HEK293 (cell line): Measurements from ENCODE around the gene CENPC.

Experiments used
- CTCF ChIA-PET: fragments of 350-600 bp; formaldehyde crosslinking; extraction: SDS; loops from one replicate; lab custom pipeline; 2021; ENCODE audit warnings: antibody characterized with exemption; lab: Yijun Ruan, JAX
- POLR2A ChIA-PET: fragments of 300-600 bp; formaldehyde crosslinking; extraction: SDS; loops from one replicate; lab custom pipeline; 2020; ENCODE audit warnings: antibody characterized with exemption, inconsistent platforms; lab: Yijun Ruan, JAX
- H3K27ac ChIP-seq: fragments of 200-500 bp; sonication (Bioruptor generic); 2 replicates; pipeline ENCODE4 v1.5.1; 2014; ENCODE audit warnings: low read depth, low read length, control low read depth, inconsistent platforms; ENCODE audit errors: extremely low read depth
- H3K36me3 ChIP-seq, 2 experiments: fragments of 200-500 bp in 1 of 2; sonication (Bioruptor generic) in 1 of 2; 1 replicate in 1 of 2; 2 replicates in 1 of 2; pipeline ENCODE4 v1.5.1; 2014 to 2017; ENCODE audit warnings: inconsistent platforms in 2 of 2, low read length in 2 of 2; ENCODE audit not compliant: control insufficient read depth in 2 of 2, insufficient read depth in 1 of 2
- H3K4me1 ChIP-seq: fragments of 200-500 bp; sonication (Bioruptor generic); 2 replicates; pipeline ENCODE4 v1.5.1; 2014; ENCODE audit warnings: mild to moderate bottlenecking, low read length, inconsistent platforms; ENCODE audit not compliant: control insufficient read depth, insufficient read depth
- H3K4me3 ChIP-seq: 2 replicates; pipeline ENCODE4 v1.5.1; 2011; ENCODE audit warnings: low read depth, mild to moderate bottlenecking, control low read depth, low read length, moderate library complexity
- H3K9me3 ChIP-seq: fragments of 200-500 bp; sonication (Bioruptor generic); 2 replicates; pipeline ENCODE4 v1.5.1; 2014; ENCODE audit warnings: low read depth, low read length, inconsistent platforms; ENCODE audit not compliant: control insufficient read depth, insufficient read depth
- KLF10 ChIP-seq: fragments of 450-650 bp; IDR thresholded peaks from 2 replicates; pipeline ENCODE4 v1.5.1; 2018; ENCODE audit warnings: missing biosample characterization, mild to moderate bottlenecking, missing genetic modification characterization
- KLF7 ChIP-seq: fragments of 450-650 bp; formaldehyde crosslinking; IDR thresholded peaks from 2 replicates; pipeline ENCODE4 v1.5.1; 2016; ENCODE audit warnings: missing biosample characterization, missing genetic modification characterization, borderline replicate concordance
- MZF1 ChIP-seq: fragments of 450-650 bp; formaldehyde crosslinking; IDR thresholded peaks from 2 replicates; pipeline ENCODE4 v1.5.1; 2017; ENCODE audit warnings: missing biosample characterization, missing genetic modification characterization, borderline replicate concordance
- TRIM28 ChIP-seq: IDR thresholded peaks from 2 replicates; pipeline ENCODE4 v1.6.1; 2011; ENCODE audit warnings: low read length, control low read depth, borderline replicate concordance
- ZIC2 ChIP-seq: fragments of 450-650 bp; formaldehyde crosslinking; IDR thresholded peaks from 2 replicates; pipeline ENCODE4 v1.5.1; 2016; ENCODE audit warnings: missing biosample characterization, missing genetic modification characterization
- ZNF140 ChIP-seq: fragments of 450-650 bp; formaldehyde crosslinking; IDR thresholded peaks from 2 replicates; pipeline ENCODE4 v1.5.1; 2016; ENCODE audit warnings: missing biosample characterization, missing genetic modification characterization
- ZNF155 ChIP-seq: fragments of 450-650 bp; formaldehyde crosslinking; IDR thresholded peaks from 2 replicates; pipeline ENCODE4 v1.5.1; 2016; ENCODE audit warnings: missing biosample characterization, missing genetic modification characterization
- ZNF16 ChIP-seq: fragments of 450-650 bp; formaldehyde crosslinking; IDR thresholded peaks from 2 replicates; pipeline ENCODE4 v1.5.1; 2016; ENCODE audit warnings: low read depth, missing biosample characterization, missing genetic modification characterization
- ZNF211 ChIP-seq: fragments of 450-650 bp; formaldehyde crosslinking; IDR thresholded peaks from 2 replicates; pipeline ENCODE4 v1.5.1; 2016; ENCODE audit warnings: low read depth, missing biosample characterization, missing genetic modification characterization
- ZNF214 ChIP-seq: fragments of 450-650 bp; formaldehyde crosslinking; IDR thresholded peaks from 2 replicates; pipeline ENCODE4 v1.5.1; 2017; ENCODE audit warnings: missing biosample characterization, mild to moderate bottlenecking, missing genetic modification characterization, borderline replicate concordance
- ZNF266 ChIP-seq: fragments of 450-650 bp; formaldehyde crosslinking; IDR thresholded peaks from 2 replicates; pipeline ENCODE4 v1.5.1; 2016; ENCODE audit warnings: missing biosample characterization, missing genetic modification characterization, low read depth
- ZNF37A ChIP-seq: fragments of 450-650 bp; IDR thresholded peaks from 2 replicates; pipeline ENCODE4 v1.5.1; 2018; ENCODE audit warnings: missing biosample characterization, missing genetic modification characterization
- ZNF416 ChIP-seq: fragments of 450-650 bp; formaldehyde crosslinking; IDR thresholded peaks from 2 replicates; pipeline ENCODE4 v1.5.1; 2016; ENCODE audit warnings: missing biosample characterization, missing genetic modification characterization
- ZNF501 ChIP-seq: fragments of 450-650 bp; formaldehyde crosslinking; IDR thresholded peaks from 2 replicates; pipeline ENCODE4 v1.5.1; 2016; ENCODE audit warnings: missing biosample characterization, missing genetic modification characterization
- ZNF548 ChIP-seq: fragments of 450-650 bp; formaldehyde crosslinking; IDR thresholded peaks from 2 replicates; pipeline ENCODE4 v1.5.1; 2016; ENCODE audit warnings: missing biosample characterization, missing genetic modification characterization
- ZNF626 ChIP-seq: fragments of 450-650 bp; sonication (Bioruptor Pico); formaldehyde crosslinking; IDR thresholded peaks from 2 replicates; pipeline ENCODE4 v1.5.1; 2018; ENCODE audit warnings: missing biosample characterization, missing genetic modification characterization, inconsistent platforms
- ZNF768 ChIP-seq: fragments of 450-650 bp; formaldehyde crosslinking; IDR thresholded peaks from 2 replicates; pipeline ENCODE4 v1.5.1; 2018; ENCODE audit warnings: missing biosample characterization, mild to moderate bottlenecking, missing genetic modification characterization
- ZSCAN16 ChIP-seq: fragments of 450-650 bp; formaldehyde crosslinking; IDR thresholded peaks from 2 replicates; pipeline ENCODE4 v1.5.1; 2016; ENCODE audit warnings: missing biosample characterization, missing genetic modification characterization
- ZSCAN23 ChIP-seq: fragments of 450-650 bp; formaldehyde crosslinking; IDR thresholded peaks from 2 replicates; pipeline ENCODE4 v1.5.1; 2016; ENCODE audit warnings: missing biosample characterization, missing genetic modification characterization
- TF ChIP-seq, protein P1 (sequence below): fragments of 450-650 bp; formaldehyde crosslinking; IDR thresholded peaks from 2 replicates; pipeline ENCODE4 v1.5.1; 2016; ENCODE audit warnings: missing biosample characterization, missing genetic modification characterization
- TF ChIP-seq, protein P2 (sequence below): fragments of 450-650 bp; formaldehyde crosslinking; IDR thresholded peaks from 2 replicates; pipeline ENCODE4 v1.5.1; 2016; ENCODE audit warnings: missing biosample characterization, missing genetic modification characterization
- TF ChIP-seq, protein P3 (sequence below): fragments of 450-650 bp; formaldehyde crosslinking; IDR thresholded peaks from 2 replicates; pipeline ENCODE4 v1.5.1; 2016; ENCODE audit warnings: missing biosample characterization, missing genetic modification characterization

Gene CENPC

DNA sequence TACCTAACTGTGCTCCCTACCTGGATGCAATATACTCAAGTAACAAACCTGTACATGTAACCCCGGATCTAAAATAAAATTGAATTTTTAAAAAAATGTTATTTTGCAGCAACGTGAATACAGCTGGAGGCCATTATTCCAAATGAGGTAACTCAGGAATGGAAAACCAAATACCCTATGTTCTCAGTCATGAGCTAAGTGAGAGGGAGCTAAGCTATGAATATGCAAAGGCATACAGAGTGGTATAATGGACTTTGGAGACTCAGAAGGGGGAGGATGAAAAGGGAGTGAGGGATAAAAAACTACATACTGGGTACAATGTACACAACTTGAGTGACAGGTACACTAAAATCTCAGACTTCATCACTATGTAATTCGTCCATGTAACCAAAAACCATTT, 78.6 kb downstream of the CENPC start:
- CTCF ChIA-PET: no interaction called here
- POLR2A ChIA-PET: no interaction called here
- TF ChIP-seq TRIM28: no peak
- no peak for TF ChIP-seq ZSCAN23 (tag by site-specific recombination)
- no peak for TF ChIP-seq MZF1 (tag by site-specific recombination)
- no peak for TF ChIP-seq ZNF37A
- no peak for TF ChIP-seq ZSCAN16 (tag by site-specific recombination)
- no peak for TF ChIP-seq ZNF626 (tag by site-specific recombination)
- TF ChIP-seq ZNF768 (tag by site-specific recombination): no peak
- no peak for TF ChIP-seq ZNF211 (tag by site-specific recombination)
- TF ChIP-seq ZNF266 (tag by site-specific recombination): no peak
- TF ChIP-seq, protein P1, sequence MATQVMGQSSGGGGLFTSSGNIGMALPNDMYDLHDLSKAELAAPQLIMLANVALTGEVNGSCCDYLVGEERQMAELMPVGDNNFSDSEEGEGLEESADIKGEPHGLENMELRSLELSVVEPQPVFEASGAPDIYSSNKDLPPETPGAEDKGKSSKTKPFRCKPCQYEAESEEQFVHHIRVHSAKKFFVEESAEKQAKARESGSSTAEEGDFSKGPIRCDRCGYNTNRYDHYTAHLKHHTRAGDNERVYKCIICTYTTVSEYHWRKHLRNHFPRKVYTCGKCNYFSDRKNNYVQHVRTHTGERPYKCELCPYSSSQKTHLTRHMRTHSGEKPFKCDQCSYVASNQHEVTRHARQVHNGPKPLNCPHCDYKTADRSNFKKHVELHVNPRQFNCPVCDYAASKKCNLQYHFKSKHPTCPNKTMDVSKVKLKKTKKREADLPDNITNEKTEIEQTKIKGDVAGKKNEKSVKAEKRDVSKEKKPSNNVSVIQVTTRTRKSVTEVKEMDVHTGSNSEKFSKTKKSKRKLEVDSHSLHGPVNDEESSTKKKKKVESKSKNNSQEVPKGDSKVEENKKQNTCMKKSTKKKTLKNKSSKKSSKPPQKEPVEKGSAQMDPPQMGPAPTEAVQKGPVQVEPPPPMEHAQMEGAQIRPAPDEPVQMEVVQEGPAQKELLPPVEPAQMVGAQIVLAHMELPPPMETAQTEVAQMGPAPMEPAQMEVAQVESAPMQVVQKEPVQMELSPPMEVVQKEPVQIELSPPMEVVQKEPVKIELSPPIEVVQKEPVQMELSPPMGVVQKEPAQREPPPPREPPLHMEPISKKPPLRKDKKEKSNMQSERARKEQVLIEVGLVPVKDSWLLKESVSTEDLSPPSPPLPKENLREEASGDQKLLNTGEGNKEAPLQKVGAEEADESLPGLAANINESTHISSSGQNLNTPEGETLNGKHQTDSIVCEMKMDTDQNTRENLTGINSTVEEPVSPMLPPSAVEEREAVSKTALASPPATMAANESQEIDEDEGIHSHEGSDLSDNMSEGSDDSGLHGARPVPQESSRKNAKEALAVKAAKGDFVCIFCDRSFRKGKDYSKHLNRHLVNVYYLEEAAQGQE (tag by site-specific recombination): no peak
- TF ChIP-seq, protein P2, sequence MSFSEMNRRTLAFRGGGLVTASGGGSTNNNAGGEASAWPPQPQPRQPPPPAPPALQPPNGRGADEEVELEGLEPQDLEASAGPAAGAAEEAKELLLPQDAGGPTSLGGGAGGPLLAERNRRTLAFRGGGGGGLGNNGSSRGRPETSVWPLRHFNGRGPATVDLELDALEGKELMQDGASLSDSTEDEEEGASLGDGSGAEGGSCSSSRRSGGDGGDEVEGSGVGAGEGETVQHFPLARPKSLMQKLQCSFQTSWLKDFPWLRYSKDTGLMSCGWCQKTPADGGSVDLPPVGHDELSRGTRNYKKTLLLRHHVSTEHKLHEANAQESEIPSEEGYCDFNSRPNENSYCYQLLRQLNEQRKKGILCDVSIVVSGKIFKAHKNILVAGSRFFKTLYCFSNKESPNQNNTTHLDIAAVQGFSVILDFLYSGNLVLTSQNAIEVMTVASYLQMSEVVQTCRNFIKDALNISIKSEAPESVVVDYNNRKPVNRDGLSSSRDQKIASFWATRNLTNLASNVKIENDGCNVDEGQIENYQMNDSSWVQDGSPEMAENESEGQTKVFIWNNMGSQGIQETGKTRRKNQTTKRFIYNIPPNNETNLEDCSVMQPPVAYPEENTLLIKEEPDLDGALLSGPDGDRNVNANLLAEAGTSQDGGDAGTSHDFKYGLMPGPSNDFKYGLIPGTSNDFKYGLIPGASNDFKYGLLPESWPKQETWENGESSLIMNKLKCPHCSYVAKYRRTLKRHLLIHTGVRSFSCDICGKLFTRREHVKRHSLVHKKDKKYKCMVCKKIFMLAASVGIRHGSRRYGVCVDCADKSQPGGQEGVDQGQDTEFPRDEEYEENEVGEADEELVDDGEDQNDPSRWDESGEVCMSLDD (tag by site-specific recombination): no peak
- TF ChIP-seq ZNF416 (tag by site-specific recombination): no peak
- TF ChIP-seq KLF10: no peak
- TF ChIP-seq ZNF140 (tag by site-specific recombination): no peak
- Histone ChIP-seq H3K4me1 (no peaks in the 10 kb centered on the region), H3K9me3 (no peaks in the 10 kb centered on the region), H3K36me3 (peaks cover 0 to 13% of the 10 kb centered on the region in 2 experiments; a peak in 1 of 3 replicates), H3K4me3 (no peak overlapping the region), H3K27ac (no peak overlapping the region)

DNA sequence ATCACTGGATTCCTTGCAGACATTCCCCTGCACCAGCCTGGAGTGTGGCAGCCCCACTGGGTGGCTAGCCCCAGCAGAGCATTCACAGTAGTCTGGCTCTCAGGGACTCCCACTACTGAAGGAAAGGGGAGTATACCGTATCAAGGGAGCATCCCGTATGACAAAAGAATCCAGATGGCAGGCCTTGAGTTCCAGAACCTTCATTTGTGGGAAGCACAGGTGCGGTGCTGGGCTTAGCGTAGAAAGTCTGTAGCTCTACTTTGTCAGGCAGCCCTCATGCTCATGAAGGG, 79.6 kb downstream of the CENPC start:
- TF ChIP-seq ZNF501 (no peak), ZNF155 (tag by site-specific recombination) (no peak), ZNF214 (tag by site-specific recombination) (no peak), ZIC2 (tag by site-specific recombination) (peak; percentile 14; the same call in 1 of the 2 replicates), ZNF16 (tag by site-specific recombination) (no peak), KLF7 (tag by site-specific recombination) (no peak), ZNF548 (tag by site-specific recombination) (no peak)
- TF ChIP-seq, protein P3, sequence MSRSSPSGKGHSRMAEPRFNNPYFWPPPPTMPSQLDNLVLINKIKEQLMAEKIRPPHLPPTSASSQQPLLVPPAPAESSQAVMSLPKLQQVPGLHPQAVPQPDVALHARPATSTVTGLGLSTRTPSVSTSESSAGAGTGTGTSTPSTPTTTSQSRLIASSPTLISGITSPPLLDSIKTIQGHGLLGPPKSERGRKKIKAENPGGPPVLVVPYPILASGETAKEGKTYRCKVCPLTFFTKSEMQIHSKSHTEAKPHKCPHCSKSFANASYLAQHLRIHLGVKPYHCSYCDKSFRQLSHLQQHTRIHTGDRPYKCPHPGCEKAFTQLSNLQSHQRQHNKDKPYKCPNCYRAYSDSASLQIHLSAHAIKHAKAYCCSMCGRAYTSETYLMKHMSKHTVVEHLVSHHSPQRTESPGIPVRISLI (tag by site-specific recombination): no peak
- POLR2A ChIA-PET: no interaction called here
- H3K9me3 ChIP-seq: no peaks in the 10 kb centered on the region
- H3K27ac ChIP-seq: no peak overlapping the region
- H3K36me3 ChIP-seq: peaks cover 0 to 6% of the 10 kb centered on the region in 2 experiments; a peak in 1 of 3 replicates
- CTCF ChIA-PET: no interaction called here
- H3K4me3 ChIP-seq: no peak overlapping the region
- H3K4me1 ChIP-seq: no peaks in the 10 kb centered on the region
